HG02610 (cell line): Measurements from ENCODE around the gene C1orf56.

Experiments
- ATAC-seq: cut with Tn5 transposase; IDR thresholded peaks from one replicate; pipeline ENCODE4 v1.9.1; 2021; ENCODE audit warnings: mild to moderate bottlenecking, moderate library complexity; ENCODE audit not compliant: unreplicated experiment

Gene C1orf56

GRCh38 chr1:151047591-151047924 is at the start of gene C1orf56:
C1orf56 (plus strand) TSS chr1:151047751; CDS start chr1:151047848, 97 bp downstream.
- ATAC-seq, result peak; percentile 53

DNA sequence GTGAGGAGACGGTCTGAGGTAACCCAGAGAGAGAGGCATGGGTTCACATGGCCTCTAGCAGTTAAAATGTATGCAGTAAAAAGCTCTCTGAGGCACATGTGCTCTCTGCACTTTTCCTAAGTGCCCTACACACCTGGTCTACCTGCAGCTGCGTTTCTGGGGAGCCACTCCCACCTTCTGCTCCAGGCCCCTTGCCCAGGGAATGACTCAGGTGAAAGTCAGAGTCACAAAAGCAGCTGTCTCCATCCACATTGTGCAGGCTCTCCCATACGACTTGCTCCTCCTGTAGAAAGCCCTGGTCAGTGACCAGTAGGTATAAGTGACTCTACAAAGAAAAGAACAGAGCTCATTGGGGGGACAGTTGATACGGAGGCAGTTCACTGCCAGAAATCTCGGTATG is 49.6 kb upstream of the C1orf56 start:
- ATAC-seq, result no peak

GRCh38 chr1:150999051-150999674 is 48.4 kb upstream of the C1orf56 start:
- no peak for ATAC-seq

DNA sequence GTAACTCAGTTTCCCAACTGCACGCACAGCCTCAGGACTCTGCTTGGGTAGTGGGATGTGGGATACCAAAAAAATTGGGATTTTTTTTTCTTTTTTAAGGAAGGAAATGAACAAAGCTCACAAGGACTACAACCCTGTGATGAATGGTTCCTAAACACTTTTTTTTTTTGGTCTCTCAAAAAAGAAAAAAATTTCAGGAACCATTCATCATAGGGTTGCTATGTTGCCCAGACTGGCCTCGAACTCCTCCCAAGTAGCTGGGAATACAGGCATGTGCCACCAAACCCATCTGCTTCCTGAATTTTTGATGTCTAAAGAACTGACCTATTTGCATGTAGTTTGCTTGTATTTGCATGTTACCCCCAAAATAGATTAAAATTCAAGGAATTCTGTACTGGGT is 47.6 kb upstream of the C1orf56 start:
- ATAC-seq, result no peak

DNA sequence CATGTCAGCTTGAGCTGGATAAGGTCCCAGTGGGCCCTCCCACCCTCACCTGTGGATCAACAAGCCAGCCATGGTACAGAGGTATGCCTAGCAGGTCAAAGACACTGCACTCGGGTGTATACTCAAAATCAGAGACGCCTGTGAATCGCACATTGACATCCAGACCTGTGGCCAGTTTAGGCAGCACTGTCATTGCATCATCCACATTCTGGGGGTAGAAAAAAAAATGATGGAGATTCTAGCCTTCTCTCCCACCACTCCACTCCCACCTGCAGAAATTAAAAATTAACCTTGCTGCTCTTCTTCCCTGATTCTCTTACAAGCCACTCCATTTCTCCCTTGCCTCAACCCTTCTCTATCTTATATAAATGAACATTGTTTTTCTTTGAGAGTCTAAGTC is 47.1 kb upstream of the C1orf56 start:
- no peak for ATAC-seq

- no peak for ATAC-seq
Observed at GRCh38 chr1:151001602-151002001, 45.9 kb upstream of the C1orf56 start.

GRCh38 chr1:151002051-151002450 is 45.5 kb upstream of the C1orf56 start:
- no peak for ATAC-seq

DNA sequence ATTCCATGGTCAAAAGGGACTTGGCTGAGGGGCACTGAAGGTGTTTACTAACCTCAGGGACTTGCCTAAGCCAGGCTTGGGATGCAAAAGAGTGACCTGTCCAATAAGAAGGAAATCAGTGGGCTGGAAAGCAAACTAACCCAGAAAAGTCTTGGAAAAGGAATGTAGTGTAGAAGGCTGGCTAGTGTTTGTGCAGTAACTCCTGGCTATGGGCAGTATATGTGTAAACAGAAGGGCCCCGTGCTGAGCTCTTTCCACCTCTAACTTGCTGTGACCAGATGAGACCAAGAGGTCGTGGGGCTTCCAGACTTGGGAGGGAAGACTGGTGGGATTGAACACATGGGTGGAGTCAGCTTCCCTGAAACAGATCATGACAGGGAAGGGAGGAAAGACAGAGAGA is 44.9 kb upstream of the C1orf56 start:
- no peak for ATAC-seq

GRCh38 chr1:151003180-151003579 is 44.4 kb upstream of the C1orf56 start:
- ATAC-seq, result no peak

- no peak for ATAC-seq
Observed at GRCh38 chr1:151005729-151006319, 41.7 kb upstream of the C1orf56 start.

DNA sequence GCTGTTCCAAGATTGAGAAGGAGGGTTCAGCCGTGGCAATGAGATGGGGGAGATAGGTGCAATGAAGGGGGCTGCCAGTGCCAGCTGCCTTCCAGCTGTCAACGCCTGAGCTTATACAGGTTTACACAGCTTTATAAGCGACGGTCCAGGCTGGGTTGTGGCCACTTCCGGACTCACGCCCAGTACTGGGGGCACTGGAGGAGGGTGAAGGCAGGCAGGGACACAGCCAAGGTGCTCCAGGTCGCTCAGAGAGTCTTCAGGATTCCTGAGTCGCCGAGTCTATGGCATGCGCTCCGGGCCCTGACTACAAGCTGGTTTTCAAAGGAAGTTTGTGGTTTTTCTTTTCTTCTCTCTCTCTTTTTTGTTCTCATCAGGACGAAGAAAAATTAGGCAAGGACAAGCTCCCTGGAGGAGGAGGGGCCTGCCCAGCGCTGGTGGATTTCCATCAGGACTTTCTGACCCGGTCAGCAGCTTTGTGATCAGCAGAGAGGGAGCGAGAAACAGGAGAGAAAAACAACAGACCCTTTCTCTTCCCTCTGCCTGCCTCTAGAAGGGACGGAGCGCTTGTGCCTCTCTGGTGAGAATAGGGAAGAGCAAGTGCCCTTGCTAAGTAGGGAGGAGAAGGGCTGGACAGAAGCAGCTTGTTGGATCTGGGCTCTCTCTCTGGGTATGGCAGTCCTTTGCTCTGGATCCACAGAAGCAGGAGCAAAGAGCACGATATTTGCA is 41.1 kb upstream of the C1orf56 start, which contains the start of gene MINDY1:
Gene MINDY1 (minus strand): TSS at position 576 of the 726 bp plus-strand sequence. CDS start 4,285 bp downstream, outside the sequence.
- ATAC-seq, result peak; percentile 44

DNA sequence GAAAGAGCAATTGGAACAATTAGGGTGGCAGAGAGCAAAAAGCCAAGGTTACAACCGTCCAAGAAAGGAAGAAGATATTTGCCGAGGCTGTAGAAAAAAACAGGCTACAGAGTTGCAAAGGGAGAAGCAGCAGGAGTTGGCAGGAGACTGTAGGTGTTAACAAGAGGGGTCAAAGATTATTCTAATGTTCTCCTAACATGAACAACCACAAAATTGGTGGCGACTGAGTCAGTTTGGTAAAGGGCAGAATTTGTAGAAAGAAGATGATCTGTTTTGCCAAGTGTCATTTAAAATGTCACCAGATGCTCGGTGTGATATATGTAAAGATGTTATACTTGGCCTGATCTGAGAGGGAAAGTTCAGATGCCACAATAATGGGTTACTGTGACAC is 39.7 kb upstream of the C1orf56 start:
- no peak for ATAC-seq

- ATAC-seq, result peak; percentile 73
Observed at GRCh38 chr1:151008244-151009205, 39.0 kb upstream of the C1orf56 start, which contains the start of gene PRUNE1. PRUNE1 (plus strand) TSS chr1:151008449; CDS start chr1:151008633, 184 bp downstream.

DNA sequence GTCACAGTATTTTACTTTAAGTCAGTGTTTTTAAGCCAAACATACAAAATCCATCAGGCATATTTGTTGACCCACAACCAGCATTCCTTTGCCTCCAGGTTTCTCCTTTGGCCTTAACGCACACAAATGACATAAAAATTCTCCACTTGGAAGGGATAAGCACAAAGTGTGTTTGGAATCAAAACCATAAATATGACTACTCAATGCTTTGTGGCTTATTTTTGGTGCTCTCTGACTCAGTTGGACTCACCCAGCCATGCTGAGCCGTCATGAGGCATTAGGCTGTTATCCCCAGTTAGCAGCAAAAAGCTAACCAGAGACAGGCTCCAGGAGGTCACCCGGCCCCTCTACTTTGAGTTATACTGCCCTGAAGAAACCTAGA is 38.4 kb upstream of the C1orf56 start:
- ATAC-seq, result no peak

- no peak for ATAC-seq
Observed at GRCh38 chr1:151009674-151010345, 37.7 kb upstream of the C1orf56 start.

- no peak for ATAC-seq
Observed at GRCh38 chr1:151010346-151010726, 37.2 kb upstream of the C1orf56 start.

- no peak for ATAC-seq
Observed at GRCh38 chr1:151011154-151011850, 36.2 kb upstream of the C1orf56 start.

- ATAC-seq, result no peak
Observed at GRCh38 chr1:151012684-151013471, 34.7 kb upstream of the C1orf56 start.

- no peak for ATAC-seq
Observed at GRCh38 chr1:151013518-151013917, 34.0 kb upstream of the C1orf56 start.
